AG08395 (cell line): ENCODE data around the gene ALDH7A1.
"Not testable (repeated sequence)": the region's sequence is repeated elsewhere in the genome, so short reads cannot be mapped to it uniquely, and the experiment has no call there.

Experiments
- DNase-seq: peaks from one replicate; pipeline ENCODE4 v3.0.0; 2012; ENCODE audit warnings: mixed read lengths, low spot score

The ALDH7A1 gene

DNA sequence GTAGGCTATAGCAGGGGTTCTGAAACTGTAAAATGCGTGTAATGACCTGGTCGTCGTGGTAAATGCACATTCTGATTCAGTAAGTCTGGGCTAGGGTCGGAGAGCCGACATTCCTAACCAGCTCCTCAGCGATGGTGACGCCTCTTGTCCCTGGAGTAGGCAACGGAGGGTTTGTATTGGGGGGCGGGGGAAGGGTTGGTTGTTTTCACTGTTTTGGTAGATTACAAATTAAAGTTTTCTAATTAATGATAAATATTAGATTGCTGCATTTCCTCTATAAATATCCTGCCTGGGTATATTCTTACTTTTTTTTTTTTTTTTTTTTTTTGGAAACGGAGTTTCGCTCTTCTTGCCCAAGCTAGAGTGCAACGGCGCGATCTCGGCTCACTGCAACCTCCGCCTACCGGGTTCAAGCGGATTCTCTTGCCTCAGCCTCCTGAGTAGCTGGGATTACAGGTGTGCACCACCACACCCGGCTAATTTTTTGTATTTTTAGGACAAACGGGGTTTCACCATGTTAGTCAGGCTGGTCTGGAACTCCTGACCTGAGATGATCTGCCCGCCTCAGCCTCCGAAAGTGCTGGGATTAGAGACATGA, 566 bp upstream of the ALDH7A1 start:
- no peak for DNase-seq

DNA sequence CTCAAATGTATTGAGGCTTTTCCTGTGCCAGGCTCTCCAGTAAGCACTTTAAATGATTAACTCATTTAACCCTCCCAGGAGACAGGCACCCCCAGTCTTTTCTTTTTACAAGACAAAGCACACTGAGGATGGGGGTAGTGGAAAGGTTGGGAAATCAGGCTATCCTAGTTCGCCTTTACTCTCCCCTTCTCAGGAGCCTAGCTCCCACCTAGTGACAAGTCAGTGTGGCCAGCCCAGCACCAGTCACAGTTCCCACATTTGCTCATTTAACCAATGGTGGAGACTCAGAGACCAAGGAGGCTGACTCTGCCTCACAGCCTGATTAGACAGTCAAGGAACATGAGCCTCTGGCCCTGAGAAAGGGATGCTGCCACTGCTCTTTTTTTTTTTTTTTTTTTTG, 3.5 kb downstream of the ALDH7A1 start:
- no peak for DNase-seq

DNA sequence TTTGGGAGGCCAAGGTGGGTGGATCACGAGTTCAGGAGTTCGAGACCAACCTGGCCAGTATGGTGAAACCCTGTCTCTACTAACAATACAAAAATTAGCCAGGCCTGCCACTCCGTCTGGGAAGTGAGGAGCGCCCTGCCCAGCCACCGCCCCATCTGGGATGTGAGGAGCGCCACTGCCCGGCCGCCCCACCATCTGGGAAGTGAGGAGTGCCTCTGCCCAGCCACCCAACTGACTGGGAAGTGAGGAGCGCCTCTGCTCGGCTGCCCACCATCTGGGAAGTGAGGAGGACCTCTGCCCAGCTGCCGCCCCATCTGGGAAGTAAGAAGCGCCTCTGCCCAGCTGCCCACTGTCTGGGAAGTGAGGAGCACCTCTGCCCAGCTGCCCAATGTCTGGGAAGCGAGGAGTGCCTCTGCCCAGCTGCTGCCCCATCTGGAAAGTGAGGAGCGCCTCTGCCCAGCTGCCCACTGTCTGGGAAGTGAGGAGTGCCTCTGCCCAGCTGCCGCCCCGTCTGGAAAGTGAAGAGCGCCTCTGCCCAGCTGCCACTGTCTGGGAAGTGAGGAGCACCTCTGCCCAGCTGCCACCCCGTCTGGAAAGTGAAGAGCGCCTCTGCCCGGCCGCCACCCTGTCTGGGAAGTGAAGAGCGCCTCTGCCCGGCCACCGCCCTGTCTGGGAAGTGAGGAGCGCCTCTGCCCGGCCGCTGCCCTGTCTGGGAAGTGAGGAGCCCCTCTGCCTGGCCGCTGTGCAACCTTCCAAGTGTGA, 5.3 kb downstream of the ALDH7A1 start:
- no peak for DNase-seq

DNA sequence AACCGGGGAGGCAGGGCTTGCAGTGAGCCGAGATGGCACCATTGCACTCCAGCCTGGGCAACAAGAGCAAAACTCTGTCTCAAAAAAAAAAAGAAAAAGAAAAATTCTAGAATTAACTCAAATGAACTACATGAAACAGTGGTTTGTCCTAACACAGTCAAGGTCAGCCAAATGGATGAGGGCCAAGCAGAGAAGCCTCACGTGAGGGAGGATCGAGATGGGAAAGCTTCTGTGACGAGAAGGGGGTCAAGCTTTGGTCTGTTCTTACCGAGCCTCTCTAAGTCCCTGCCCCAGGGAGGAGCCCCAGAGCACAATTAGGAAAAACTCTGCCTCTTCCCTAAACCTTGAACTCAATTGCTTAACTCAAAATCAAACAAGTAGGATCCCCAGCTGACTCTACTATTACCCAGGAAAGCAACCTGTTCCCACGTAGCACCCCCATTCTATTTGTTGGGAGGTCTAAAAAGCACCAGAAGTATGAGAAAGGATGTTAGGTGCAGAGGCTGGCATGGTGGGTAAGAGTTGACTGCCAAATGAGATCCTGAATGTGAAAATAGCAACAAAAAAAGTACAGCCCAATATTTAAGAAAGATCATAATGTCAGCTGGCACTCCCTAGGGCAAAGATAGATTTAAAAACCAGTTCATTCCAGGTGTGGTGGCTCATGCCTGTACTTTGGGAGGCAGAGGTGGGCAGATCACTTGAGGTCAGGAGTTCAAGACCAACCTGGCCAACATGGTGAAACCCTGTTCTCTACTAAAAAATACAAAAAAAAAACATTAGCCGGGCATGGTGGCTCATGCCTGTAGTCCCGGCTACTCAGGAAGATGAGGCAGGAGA, 7.2 kb downstream of the ALDH7A1 start:
- DNase-seq = no peak

DNA sequence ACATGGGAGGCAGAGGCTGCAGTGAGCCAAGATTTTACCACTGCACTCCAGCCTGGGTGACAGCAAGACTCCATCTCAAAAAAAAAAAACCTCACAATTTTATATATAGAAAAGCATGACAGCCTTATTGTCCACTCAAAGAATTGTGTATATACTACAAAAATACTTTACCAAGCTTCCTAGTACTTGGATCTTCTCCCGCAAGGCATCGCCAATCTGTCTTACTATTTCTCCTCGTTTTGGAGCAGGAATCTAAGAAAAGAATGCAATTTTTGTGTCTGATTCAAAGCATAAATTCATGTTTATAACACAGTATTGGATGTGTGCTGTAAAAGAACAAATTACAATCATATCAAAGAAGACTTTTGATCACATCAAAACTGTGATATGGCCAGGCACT, 11.3 kb downstream of the ALDH7A1 start:
- no peak for DNase-seq

DNA sequence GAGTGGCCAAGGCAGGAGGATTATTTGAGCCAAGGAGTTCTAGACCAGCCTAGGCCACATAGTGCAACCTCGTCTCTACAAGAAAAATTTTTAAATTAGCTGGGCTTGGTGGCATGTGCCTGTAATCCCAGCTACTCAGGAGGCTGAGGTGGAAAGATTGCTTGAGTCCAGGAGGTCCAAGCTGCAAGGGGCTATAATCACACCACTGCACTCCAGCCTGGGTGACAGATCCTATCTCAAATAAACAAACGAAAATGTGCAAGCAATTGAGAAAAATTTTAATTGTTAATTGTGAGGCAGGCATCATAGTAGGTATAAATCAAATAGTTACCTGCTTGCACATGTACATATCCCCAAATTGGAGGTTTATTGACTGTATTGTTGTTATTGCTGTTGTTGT, 15.3 kb downstream of the ALDH7A1 start:
- no peak for DNase-seq

DNA sequence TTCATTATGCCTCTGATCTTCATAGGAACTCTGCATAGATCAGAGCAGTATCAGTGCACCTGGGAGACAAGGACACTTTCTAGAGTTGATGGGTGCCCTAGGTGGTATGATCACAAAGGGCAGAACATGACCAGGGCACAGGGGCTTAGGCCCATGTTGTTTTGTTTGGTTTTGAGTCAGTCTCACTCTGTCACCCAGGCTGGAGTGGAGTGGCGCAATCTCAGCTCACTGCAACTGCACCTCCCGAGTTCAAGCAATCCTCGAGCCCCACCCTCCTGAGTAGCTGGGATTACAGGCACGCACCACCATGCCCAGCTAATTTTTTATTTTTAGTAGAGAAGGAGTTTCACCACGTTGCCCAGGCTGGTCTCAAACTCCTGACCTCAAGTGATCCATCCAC, 17.6 kb downstream of the ALDH7A1 start:
- no peak for DNase-seq

DNA sequence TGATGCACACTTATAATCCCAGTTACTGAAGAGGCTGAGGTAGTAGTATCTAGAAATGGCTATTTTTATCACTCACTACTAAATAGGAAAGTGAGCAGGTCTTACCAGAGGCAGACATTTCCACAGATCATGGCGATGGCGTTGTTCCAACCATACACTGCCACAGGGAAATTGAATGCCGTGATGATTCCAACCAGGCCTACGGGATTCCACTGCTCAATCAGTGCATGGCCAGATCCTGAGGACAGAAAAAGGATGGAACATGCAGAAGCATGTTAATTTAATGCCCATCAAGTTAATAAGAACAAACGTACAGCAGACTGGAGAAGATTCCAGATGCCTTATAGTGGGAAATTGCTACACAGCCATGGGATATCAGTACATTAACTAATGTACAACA, 18.0 kb downstream of the ALDH7A1 start:
- DNase-seq = no peak

DNA sequence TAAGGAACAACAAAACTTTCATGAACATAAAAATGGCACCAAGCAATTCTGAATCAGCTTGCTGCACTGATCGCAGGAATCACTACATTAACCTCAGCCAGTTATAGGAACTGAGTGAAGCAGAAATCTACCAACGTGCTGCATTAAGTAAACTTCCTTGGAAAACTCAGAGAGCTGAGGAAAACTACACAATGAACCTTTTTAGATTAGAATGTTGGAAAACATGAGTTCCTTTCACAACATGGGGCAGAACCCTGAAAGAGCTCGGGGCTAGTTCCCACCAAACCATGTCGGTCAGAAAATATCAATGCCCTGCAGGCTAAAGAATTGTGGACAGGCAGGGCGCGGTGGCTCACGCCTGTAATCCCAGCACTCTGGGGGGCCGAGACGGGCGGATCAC, 19.4 kb downstream of the ALDH7A1 start:
- no peak for DNase-seq

DNA sequence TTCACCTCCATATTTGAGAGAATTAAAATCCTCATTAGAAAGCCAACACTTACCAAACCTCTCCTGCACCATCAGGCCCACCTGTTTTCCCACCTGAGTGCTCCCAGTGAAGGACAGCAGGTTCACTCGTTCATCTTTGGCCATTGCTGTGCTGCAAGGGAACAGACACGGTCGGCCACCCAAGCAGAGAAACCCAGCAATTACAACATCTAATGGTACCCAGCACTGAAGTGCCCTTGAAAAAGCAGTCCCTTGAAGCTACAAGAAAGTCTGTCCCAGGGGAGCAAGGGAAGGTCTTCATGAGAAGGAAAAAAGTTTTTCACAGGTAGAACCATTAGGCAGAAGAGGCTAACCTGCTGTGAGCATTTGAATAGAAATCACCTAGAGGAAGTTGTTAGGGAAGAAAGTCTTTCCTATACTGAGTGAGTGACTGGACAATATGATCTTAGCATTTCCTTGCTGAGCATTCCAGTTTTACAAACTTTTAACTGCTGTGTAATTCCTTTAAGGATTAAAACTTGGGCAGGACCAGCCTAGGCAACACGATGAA, 26.7 kb downstream of the ALDH7A1 start:
- no peak for DNase-seq

DNA sequence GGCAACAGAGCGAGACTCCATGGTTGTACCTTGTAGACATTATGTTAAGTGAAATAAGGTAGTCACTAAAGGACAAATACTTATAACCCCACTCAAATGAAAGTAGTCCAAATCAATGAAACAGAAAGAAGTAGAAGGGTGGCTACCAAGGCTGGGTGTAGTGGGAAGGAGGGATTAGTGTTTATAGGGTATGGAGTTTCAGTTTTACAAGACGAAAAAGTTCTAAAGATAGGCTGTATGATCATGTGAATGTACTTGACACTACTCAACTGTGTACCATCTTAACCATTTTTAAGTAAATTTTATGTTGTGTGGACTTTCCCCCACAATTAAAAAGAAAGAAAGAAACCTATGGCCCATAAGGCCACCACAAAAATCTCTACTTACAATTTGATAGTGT, 32.2 kb downstream of the ALDH7A1 start:
- no peak for DNase-seq

DNA sequence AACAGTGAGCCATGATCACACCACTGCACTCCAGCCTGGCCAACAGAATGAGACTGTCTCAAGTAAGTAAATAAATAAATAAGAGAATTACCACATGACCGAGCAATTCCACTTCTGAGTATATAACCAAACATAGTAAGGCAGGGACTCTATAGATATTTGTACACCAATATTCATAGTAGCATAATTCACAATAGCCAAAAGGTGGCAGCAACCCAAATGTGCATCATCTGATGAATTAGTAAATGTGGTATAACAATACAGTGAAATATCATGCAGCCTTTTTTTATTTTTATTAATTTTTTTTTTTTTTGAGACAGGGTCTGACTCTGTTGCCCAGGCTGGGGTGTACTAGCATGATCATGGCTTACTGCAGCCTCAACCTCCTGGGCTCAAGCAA, 33.1 kb downstream of the ALDH7A1 start:
- no peak for DNase-seq

DNA sequence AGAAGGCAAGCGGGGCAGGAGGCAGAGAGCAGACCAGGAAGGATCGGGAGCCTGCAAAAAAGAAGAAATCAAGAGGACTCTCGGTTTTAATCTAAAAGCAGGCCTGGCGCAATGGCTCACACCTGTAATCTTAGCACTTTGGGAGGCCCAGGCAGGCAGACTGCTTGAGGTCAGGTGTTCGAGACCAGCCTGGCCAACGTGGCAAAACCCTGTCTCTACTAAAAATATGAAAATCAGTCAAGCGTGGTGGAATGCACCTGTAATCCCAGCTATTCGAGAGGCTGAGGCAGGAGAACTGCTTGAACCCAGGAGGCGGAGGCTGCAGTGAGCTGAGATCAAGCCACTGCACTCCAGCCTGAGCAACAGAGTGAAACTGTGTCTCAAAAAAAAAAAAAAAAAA, 39.9 kb downstream of the ALDH7A1 start:
- not testable (repeated sequence) for DNase-seq

DNA sequence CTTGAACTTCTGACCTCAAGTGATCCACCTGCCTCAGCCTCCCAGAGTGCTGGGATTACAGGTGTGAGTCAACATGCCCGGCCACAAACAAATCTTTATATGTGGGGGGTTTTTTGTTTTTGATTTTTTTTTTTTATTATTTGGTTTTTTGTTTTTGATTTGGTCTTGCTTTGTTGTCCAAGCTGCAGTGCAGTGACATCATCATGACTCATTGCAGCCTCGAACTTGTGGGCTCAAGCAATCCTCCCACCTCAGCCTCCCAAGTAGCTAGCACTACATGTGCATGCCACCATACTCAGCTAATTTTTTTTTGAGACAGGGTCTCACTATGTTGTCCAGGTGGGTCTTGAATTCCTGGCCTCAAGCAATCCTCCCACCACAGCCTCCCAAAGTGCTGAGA, 42.4 kb downstream of the ALDH7A1 start:
- DNase-seq = no peak

DNA sequence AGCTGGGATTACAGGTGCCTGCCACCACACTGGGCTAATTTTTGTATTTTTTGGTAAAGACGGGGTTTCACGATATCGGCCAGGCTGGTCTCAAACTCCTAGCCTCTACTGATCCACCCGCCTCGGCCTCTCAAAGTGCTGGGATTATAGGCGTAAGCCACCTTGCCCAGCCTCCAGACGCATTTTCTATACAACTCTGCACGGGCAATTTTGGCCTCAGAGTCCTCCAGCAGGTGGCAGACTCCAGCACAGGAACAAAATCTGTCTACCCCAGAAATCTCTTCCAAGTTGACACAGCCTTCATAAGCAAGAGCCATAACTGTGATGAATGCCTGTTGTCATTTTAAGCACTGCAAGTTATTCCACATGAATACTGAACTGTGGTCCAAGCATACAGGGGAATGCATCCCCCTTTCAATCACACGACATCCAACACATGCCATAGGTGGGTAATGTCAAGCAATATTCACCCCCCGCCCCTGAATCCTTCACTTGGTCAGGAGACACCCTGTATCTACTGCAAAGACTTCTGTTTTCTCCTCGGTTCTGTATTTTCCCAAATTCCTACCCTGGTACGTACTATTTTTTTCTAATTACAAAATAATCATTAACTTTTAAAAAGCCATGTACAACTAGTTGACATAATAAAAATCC, 50.8 kb downstream of the ALDH7A1 start:
- DNase-seq = peak; percentile 38

DNA sequence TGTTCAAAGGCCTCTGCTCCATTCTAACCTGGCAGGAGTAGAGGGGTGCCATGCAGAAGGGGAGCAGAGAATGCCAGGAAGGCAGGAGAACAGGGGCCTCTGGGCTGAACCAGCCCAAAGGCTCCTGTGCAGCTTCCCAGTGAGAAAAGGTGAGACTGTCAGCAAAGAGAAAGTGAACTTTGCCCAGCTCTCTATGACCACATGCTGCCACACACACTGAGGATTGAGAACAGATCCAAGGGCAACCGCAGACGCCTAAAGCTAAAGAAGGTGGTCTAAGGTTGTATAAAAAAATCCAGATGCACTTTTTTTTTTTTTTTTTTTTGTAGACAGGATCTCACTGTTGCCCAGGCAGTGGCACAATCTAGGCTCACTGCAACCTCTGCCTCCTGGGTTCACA, 51.4 kb downstream of the ALDH7A1 start:
- DNase-seq = no peak

DNA sequence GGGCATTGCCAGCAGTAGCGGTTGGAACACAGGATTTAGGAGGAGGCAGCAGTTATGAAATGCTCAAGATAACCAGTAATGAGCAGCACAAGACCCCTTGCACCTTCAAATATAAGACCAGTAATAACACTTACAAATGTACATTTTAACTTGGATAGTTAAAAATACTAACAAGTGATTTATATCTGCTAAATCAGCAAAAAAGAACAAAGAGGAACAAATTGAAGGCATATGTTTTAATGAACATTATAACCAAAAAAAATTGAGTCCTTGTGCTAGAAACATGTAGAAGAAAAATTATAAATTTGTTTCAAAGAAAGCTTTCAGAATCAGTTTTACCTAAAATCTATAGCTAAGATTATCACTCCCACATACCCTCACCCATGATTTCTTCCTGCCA, 52.0 kb downstream of the ALDH7A1 start:
- DNase-seq = no peak

DNA sequence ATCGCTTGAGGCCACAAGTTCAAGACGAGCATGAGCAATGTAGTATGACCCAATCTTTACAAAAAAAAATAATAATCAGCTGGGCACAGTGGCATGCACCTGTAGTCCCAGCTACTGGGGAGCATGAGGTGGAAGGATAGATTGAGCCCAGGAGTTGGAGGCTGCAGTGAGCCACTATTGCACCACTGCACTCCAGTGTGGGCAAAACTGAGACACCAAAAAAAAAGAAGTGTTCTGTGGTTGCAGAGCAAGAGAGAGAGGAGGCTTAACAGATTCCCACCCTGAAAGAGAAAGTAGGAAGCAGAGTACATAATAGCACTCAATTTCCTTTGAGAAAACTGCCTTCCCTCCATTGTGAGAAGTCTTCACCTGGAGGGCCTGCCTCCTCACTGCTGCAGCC, 52.6 kb downstream of the ALDH7A1 start:
- no peak for DNase-seq

DNA sequence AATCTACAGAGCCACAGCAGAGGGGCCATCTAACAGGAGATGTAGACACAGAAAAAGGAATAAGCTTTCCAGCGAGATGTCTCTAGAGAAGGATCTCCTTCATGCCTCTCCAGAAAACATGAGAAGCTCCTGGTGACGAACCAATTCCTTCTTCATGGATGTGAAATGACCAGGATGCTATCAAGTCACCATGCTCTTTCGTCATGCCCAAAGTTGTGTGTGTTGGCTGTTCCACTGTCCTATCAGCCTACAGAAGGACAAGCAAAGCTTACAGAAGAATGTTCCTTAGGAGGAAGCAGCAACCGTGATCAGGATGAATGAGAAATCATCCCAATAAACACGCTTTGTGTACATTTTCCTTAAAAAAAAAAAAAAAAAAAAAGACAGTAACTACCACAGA, 54.4 kb downstream of the ALDH7A1 start:
- no peak for DNase-seq

DNA sequence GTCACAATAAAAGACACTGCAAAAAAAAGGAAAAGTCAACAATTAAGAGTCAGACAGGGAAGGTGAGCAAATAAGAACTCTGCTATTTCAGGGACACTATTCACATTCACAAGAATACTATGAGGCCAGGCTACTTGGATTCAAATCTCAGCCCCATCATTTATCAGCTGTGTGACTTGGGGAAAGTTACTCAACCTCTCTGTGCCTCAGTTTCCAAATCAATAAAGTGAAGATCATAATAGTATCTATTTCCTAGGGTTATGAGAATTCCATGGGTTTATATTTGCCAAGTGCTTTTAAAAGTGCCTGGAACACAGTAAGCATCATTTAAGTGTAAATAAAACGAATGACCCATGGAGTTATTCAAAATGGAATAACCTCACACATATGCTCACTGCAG, 56.4 kb downstream of the ALDH7A1 start:
- DNase-seq = no peak

DNA sequence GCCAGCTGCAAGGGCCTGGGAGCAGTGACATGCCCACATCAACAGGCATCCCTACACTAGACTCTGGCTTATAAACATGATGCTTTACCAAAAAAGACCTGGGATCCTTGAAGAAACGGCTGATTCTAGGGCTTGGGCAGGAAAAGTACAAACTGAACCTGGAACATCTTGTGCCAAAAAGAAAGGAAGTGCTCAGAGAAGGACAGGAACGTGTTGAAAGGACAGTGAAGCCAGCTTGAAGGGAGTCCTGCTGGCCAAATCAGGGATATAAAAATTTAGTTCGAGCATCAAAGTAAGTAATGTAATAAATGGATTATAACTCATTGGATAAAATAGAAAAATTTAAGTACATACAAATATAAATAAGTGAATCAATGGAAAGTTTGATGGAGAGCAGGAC, 58.1 kb downstream of the ALDH7A1 start:
- DNase-seq = no peak

DNA sequence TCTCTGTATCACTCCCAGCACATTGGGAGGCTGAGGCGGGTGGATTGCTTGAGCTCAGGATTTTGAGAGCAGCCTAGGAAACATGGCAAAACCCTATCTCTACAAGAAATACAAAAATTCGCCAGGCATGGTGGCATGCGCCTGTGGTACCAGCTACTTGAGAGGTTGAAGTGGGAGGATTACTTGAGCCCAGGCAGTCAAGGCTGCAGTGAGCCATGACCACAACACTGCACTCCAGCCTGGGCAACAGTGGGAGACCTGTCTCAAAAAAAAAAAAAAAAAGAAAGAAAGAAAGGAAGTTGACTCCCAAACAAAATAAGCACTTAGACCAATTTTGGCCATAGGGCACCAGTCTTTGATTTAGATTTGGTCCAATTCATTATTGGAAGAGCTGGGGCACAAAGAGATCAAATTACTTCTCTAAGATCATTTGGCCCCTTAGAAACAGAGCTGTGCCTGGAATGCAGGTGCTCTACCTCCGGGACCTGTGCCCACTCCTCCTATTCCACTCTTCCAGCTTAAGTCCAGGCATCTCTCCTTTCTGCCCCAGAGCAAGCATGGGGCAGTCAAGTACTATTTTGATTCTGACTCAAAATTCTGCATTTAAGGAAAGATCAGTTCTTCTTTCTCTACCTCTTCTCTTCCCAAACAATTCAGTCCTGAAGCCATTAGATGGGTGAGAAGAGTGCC, 59.0 kb downstream of the ALDH7A1 start:
- DNase-seq = no peak
